ENCODE measurements around the gene ETNK2.

ETNK2 gene

DNA sequence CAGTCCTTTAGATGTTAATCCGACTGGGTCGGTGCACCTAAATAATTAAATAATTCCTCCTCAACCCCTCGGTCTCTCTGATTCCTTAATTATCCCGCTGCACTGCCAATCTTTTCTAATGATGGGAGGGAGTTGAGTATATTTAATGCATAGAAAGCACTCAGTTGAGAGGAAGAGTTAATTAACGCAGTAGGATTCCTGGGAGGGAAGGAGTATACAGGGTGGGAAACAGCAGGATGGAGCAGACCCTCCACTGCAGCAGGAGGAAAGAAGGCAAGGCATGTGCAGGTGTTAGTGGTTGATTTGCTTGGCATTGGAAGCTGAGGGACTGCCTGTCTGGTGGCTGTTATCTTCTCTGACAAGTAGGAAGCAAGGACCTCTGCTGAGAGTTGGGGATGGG, 24.2 kb upstream of the ETNK2 start:
- DNase-seq (ENCODE audit: low read depth), result no peak
- TF ChIP-seq, protein P1, sequence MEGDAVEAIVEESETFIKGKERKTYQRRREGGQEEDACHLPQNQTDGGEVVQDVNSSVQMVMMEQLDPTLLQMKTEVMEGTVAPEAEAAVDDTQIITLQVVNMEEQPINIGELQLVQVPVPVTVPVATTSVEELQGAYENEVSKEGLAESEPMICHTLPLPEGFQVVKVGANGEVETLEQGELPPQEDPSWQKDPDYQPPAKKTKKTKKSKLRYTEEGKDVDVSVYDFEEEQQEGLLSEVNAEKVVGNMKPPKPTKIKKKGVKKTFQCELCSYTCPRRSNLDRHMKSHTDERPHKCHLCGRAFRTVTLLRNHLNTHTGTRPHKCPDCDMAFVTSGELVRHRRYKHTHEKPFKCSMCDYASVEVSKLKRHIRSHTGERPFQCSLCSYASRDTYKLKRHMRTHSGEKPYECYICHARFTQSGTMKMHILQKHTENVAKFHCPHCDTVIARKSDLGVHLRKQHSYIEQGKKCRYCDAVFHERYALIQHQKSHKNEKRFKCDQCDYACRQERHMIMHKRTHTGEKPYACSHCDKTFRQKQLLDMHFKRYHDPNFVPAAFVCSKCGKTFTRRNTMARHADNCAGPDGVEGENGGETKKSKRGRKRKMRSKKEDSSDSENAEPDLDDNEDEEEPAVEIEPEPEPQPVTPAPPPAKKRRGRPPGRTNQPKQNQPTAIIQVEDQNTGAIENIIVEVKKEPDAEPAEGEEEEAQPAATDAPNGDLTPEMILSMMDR (IDR thresholded peaks at IDR 0.05; ENCODE audit: low read length, missing control alignments), result no peak
- no peak overlapping the region for H3K4me3 ChIP-seq (replicated peaks; ENCODE audit: low read depth, low read length)

DNA sequence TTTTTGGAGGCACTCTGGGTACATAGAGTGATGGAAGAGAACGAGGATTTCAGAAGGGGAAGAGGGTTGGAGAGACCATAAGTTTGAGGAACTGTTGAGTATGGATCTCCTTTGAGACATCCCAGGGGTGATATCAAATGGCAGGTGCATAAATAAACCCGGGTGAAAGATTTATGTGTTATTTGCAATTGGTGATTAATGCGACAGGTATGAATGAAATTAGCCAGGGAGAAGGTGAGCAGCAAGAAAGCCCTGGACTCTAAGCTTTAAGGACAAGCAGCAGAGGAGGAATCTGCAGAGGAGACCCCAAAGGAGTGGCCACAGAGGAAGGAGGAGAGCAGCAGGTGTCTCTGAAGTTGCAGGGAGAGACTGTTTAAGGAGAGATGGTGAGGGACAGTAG, 23.1 kb upstream of the ETNK2 start:
- no peak for DNase-seq (ENCODE audit: low read depth)
- H3K4me3 ChIP-seq (replicated peaks; ENCODE audit: low read depth, low read length), result no peak overlapping the region
- TF ChIP-seq, protein P1 (IDR thresholded peaks at IDR 0.05; ENCODE audit: low read length, missing control alignments), result no peak

DNA sequence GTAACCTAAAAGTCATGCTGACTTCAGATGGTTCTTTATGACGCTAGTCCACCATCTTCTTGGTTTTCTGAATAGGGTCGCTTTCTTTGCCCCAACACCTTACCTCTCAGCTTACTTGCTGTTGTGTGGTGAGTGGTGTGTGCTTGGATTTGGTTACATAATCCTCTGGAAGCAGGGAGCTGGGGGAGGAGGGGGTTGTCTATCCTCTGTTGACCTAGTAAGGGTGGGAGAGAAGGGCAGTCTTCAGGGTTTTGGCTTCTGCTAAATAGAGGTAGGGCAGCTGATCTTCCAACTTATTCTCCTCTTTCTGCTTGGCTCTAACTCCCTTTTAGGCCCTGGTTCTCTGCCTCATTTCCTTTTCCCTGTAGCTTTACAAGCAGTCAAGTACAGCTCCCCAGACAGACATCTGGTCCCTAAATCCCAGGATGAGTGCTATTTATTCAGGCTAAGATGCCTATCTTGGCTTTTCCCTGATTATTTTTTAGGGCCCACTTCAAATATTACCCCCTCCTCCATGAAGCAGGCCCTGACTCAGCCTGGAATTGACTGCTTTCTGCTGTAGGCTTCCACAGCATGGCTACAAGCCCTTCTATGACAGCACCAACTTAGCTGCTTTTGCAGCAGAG, 20.7 kb upstream of the ETNK2 start:
- TF ChIP-seq, protein P1 (IDR thresholded peaks at IDR 0.05; ENCODE audit: low read length, missing control alignments), result no peak
- no peak overlapping the region for H3K4me3 ChIP-seq (replicated peaks; ENCODE audit: low read depth, low read length)
- DNase-seq (ENCODE audit: low read depth), result no peak

DNA sequence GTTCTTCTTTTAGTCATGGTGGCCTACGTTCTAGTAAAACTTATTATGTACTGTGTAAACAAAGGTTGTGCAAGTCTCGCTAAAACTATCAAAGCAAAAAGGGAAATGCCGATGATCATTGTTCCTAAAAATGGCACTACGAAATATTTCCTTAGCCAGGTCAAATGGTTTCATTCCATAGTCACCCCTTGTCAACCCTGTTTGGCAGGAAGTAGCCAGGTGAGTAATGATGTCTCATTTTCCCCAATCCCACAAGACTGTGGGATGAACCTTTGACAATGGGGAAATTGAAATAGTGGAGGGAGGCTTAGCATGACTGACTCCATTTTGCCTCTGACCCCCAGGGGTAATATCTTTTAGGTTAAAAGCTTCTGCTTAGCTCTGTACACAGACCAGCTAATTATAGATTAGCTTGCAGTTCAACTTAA, 19.9 kb upstream of the ETNK2 start:
- no peak overlapping the region for H3K4me3 ChIP-seq (replicated peaks; ENCODE audit: low read depth, low read length)
- TF ChIP-seq, protein P1 (IDR thresholded peaks at IDR 0.05; ENCODE audit: low read length, missing control alignments), result no peak
- DNase-seq (ENCODE audit: low read depth), result peak; percentile 72

DNA sequence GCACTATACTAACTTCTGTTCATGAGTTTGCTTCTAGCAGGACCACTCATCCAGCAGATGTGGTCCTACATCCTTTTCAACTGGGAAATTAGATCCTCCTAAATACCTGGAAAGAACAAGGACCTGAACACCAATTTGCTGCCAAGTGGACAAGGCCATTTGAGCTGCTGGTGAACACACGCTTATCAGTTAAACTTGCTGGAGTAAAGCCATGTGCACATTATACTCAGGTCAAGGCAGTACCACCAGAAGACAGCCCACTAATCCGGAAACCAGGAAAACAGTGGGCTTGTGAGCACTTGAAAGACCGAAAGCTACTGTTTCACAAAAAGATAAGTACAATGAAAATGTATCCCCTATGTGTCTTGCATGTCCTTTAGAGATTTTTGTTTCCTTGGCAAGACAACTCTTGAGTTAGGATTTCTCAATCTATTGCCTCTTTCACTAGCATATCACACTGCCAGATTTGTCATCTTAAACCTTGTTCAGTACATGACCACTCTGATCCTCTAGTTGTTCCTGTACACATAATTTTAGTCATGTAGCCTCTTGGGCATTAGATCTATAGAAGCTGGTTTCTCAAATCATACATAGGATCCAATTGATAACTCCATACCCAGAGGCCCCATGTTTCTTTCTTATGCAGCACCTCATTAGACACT, 18.8 kb upstream of the ETNK2 start:
- TF ChIP-seq, protein P1 (IDR thresholded peaks at IDR 0.05; ENCODE audit: low read length, missing control alignments), result no peak
- no peak overlapping the region for H3K4me3 ChIP-seq (replicated peaks; ENCODE audit: low read depth, low read length)
- DNase-seq (ENCODE audit: low read depth), result no peak

DNA sequence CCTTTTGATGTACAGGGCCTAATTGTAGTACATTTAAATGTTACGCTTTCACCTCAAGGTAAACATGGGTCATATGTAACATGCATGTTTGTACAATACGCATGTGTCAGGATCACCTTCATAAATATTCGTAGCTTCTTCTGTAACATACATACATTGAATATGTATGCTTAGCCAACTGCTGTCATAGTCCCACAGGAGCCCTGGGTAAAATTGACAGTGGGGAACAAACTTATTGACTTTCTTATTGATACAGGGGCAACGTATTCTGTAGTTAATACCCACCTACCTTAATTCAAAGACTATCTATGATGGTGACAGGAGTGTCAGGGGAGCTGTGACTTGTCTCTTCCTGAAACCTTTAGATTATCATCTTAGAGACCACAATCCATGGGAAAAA, 18.0 kb upstream of the ETNK2 start:
- DNase-seq (ENCODE audit: low read depth), result no peak
- TF ChIP-seq, protein P1 (IDR thresholded peaks at IDR 0.05; ENCODE audit: low read length, missing control alignments), result no peak

DNA sequence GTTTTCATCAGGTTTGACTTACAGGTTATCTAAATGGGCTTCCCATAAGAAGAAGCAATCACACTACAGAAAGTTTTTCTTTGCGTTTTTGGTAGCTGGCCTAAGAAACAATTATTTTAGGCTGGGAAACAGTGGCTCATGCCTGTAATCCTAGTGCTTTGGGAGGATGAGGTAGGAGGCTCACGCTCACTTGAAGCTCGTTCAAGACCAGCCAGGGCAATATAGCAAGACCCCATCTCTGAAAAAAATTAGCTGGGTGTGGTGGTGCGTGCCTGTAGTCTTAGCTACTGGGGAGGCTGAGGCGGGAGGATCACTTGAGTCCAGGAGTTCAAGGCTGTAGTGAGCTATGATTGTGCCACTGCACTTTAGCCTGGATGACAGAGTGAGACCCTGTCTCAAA, 15.9 kb upstream of the ETNK2 start:
- DNase-seq (ENCODE audit: low read depth), result no peak
- no peak overlapping the region for H3K4me3 ChIP-seq (replicated peaks; ENCODE audit: low read depth, low read length)
- TF ChIP-seq, protein P1 (IDR thresholded peaks at IDR 0.05; ENCODE audit: low read length, missing control alignments), result no peak

More for the DNA sequence above, 18.0 kb upstream of the ETNK2 start:
- H3K4me3 ChIP-seq (replicated peaks; ENCODE audit: low read depth, low read length), result no peak overlapping the region

Data from fibroblast of pulmonary artery (primary cell).